Gastrocnemius medialis (tissue), 4 donors: ENCODE measurements around the gene EID2. TPM values are rescaled to one million over a fixed set of nuclear protein-coding genes. Genes with fewer than 3 reads are reported as not detected.

ENCODE experiments used
- ATAC-seq, 2 donors: fragments of 150-250 bp; one replicate each; pipeline ENCODE4 v1.9.1; 2016
- DNase-seq, 2 donors: peaks; one replicate each; pipeline ENCODE4 v3.0.0-alpha.2; 2019
- H3K27ac ChIP-seq, 4 donors: fragments of 200-600 bp; sonication (generic); 1 replicate in 1 of 4; 2 replicates in 3 of 4; pipeline ENCODE4 v1.5.1; 2016 to 2018; ENCODE audit warnings: mild to moderate bottlenecking in 2 of 4, moderate library complexity in 1 of 4
- H3K27me3 ChIP-seq, 3 donors: fragments of 200-600 bp; sonication (generic) in 2 of 3; 1 replicate in 1 of 3; 2 replicates in 2 of 3; pipeline versions ENCODE4 v1.5.1 to v1.6.0; 2016 to 2019; ENCODE audit warnings: mild to moderate bottlenecking in 1 of 3, moderate library complexity in 1 of 3
- H3K36me3 ChIP-seq, 2 donors: fragments of 200-600 bp; sonication (generic) in 1 of 2; one replicate each; pipeline ENCODE4 v1.5.1; 2017 to 2018
- H3K4me1 ChIP-seq, 2 donors: fragments of 200-600 bp; sonication (generic) in 1 of 2; one replicate each; pipeline ENCODE4 v1.5.1; 2016 to 2017; ENCODE audit warnings: mild to moderate bottlenecking in 2 of 2
- H3K4me3 ChIP-seq, 4 donors: fragments of 200-600 bp; sonication (generic) in 3 of 4; 1 replicate in 1 of 4; 2 replicates in 3 of 4; pipeline ENCODE4 v1.5.1; 2016 to 2019; ENCODE audit warnings: mild to moderate bottlenecking in 2 of 4
- H3K9me3 ChIP-seq, 3 donors: fragments of 200-600 bp; sonication (generic) in 2 of 3; 1 replicate in 1 of 3; 2 replicates in 2 of 3; pipeline ENCODE4 v1.5.1; 2016 to 2019
- CTCF ChIP-seq, 5 experiments: fragments of 450-650 bp in 3 of 5; fragments of 200-600 bp in 2 of 5; sonication (generic) in 2 of 5; IDR thresholded peaks in 4 of 5; conservative IDR thresholded peaks in 1 of 5; 1 replicate in 4 of 5; 2 replicates in 1 of 5; pipeline ENCODE4 v1.5.1; 2016 to 2019; ENCODE audit warnings: antibody characterized with exemption in 5 of 5, mild to moderate bottlenecking in 3 of 5, moderate library complexity in 3 of 5
- POLR2A ChIP-seq, 2 donors: fragments of 450-650 bp; IDR thresholded peaks; one replicate each; pipeline ENCODE4 v1.6.1; 2017; ENCODE audit warnings: antibody characterized with exemption in 2 of 2, mild to moderate bottlenecking in 2 of 2, moderate library complexity in 2 of 2
- in situ Hi-C, 4 donors: fragments of 200-750 bp; cut with MboI; loops; one replicate each; pipeline versions ENCODE4 v1.15.0 to v1.8.0; 2017; ENCODE audit warnings: low sequenced_read_pairs in 4 of 4
- intact Hi-C: fragments of 100-400 bp; cut with DNase I; formaldehyde crosslinking; loops from one replicate; pipeline ENCODE4 v1.15.1; 2023; ENCODE audit warnings: low total_unique reads
- total RNA-seq, 4 donors: library from RNA; depleted of rRNA; stranded (reverse); fragments of >200 nt; gene quantifications; one replicate each; pipeline versions ENCODE4 v1.1.0 to v1.2.3, GENCODE V29; 2016

The EID2 gene
- total RNA-seq, 4 donors from 2014 or later: 7.8 to 12.7 (median 9.4) TPM

DNA sequence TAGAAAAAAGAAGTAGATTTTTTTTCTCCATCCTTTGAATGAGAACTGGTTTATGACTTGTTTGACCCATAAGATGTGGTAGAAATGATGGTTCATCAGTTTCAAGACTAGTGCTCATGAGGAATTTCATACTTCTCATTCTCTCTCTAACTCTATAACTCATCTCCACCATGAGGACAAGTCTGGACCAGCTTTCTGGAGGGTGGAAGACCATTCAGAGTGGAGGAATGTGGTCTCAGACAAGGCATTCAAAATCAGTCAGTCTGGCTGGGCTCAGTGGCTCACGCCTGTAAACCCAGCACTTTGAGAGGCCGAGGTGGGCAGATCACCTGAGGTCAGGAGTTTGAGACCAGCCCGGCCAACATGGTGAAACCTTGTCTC lies 3.5 kb upstream of the EID2 start:
- Histone ChIP-seq H3K9me3 (no peaks in the 10 kb centered on the region), H3K27ac (no peak overlapping the region), H3K4me1 (peaks cover 13 to 16% of the 10 kb centered on the region in 2 donors), H3K36me3 (no peaks in the 10 kb centered on the region), H3K27me3 (no peaks in the 10 kb centered on the region), H3K4me3 (no peak overlapping the region)
- in situ Hi-C loops (loop anchor here in 3 of 4 donors (25.0 kb wide), 4 partner anchors 106 to 431 kb away; partner anchors contain the start of genes GMFG (in 2 of the 3), SAMD4B (in 2 of the 3), DYRK1B (in 1 of the 3) and FBL (in 1 of the 3)), intact Hi-C loops (loop anchor here (10.0 kb wide), 1 partner anchor 301 kb away; the partner anchor contains the start of gene FBL)
- DNase-seq (no peak), ATAC-seq (no peak)
- no peak for TF ChIP-seq CTCF (IDR thresholded peaks at IDR 0.05 in 4 of 5, conservative IDR thresholded peaks at IDR 0.05 in 1 of 5)
- TF ChIP-seq POLR2A (IDR thresholded peaks at IDR 0.05): no peak

DNA sequence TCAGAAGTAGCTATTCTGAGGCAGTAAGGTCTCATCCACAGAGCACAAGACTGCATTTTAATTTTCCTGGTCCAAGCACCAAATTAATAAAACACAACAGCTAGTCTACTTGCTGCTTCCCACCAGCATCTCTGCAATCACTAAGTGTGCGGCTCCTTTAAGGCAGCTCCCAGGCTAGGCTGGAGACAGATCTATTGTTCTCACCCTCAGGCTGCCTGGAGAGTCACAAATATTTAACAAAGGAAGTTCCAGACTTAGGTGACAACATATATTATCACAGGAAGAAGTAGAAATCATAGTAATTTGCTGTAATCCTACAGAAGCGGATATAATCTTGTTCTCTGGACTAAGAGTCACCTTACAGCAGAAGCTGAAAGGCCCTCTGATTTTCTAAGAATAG lies 2.2 kb upstream of the EID2 start:
- no peaks in the 10 kb centered on the region for H3K36me3 ChIP-seq
- ATAC-seq (no peak), DNase-seq (no peak)
- no peaks in the 10 kb centered on the region for H3K27me3 ChIP-seq
- no peaks in the 10 kb centered on the region for H3K9me3 ChIP-seq
- intact Hi-C loops: loop anchor here (10.0 kb wide), 1 partner anchor 303 kb away; the partner anchor contains the start of gene FBL
- TF ChIP-seq CTCF (IDR thresholded peaks at IDR 0.05 in 4 of 5, conservative IDR thresholded peaks at IDR 0.05 in 1 of 5): no peak
- TF ChIP-seq POLR2A (IDR thresholded peaks at IDR 0.05): no peak
- in situ Hi-C loops: loop anchor here in 3 of 4 donors (25.0 kb wide), 4 partner anchors 105 to 430 kb away; partner anchors contain the start of genes GMFG (in 2 of the 3), SAMD4B (in 2 of the 3), DYRK1B (in 1 of the 3) and FBL (in 1 of the 3)
- H3K4me3 ChIP-seq: no peak overlapping the region
- peaks cover 17 to 25% of the 10 kb centered on the region in 2 donors for H3K4me1 ChIP-seq
- H3K27ac ChIP-seq: no peak overlapping the region

GRCh38 chr19:39540333-39540673 lies 342 bp upstream of the EID2 start:
- DNase-seq: no peak
- no peaks in the 10 kb centered on the region for H3K36me3 ChIP-seq
- TF ChIP-seq POLR2A (IDR thresholded peaks at IDR 0.05) (no peak), CTCF (IDR thresholded peaks at IDR 0.05 in 4 of 5, conservative IDR thresholded peaks at IDR 0.05 in 1 of 5) (peak in 1 of 5 experiments; percentile 2)
- ATAC-seq: no peak
- H3K4me3 ChIP-seq: peak overlapping the region in 3 of 4 donors; percentile 69 to 95 (median 87)
- peaks cover 17 to 25% of the 10 kb centered on the region in 2 donors for H3K4me1 ChIP-seq
- no peaks in the 10 kb centered on the region for H3K9me3 ChIP-seq
- intact Hi-C loops (loop anchor here (10.0 kb wide), 1 partner anchor 304 kb away; the partner anchor contains the start of gene FBL), in situ Hi-C loops (loop anchor here in 3 of 4 donors (25.0 kb wide), 4 partner anchors 103 to 428 kb away; partner anchors contain the start of genes GMFG (in 2 of the 3), SAMD4B (in 2 of the 3), DYRK1B (in 1 of the 3) and FBL (in 1 of the 3))
- H3K27ac ChIP-seq: peak overlapping the region in 3 of 4 donors; percentile 87 to 96 (median 93)
- H3K27me3 ChIP-seq: no peaks in the 10 kb centered on the region

DNA sequence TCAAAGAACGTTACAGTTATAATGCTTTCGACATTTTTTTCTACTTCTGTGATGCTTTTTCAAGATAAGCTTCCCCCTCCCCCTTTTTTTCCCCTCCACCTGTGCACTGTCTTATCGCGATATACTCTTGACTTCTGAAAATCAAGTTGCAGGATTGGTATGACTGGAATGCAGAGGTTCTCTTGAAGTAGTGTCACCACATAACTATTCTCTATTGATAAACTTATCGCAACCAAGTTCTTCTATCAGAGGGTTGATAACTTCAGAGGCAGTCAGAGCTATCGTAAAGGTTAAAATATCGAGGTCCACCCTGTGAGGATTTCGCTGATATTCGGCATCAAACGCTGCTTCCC lies 820 bp downstream of the EID2 start:
- Histone ChIP-seq H3K9me3 (no peaks in the 10 kb centered on the region), H3K27me3 (no peaks in the 10 kb centered on the region), H3K27ac (peak overlapping the region; percentile 87 to 96 (median 94)), H3K36me3 (no peaks in the 10 kb centered on the region), H3K4me1 (peaks cover 17 to 25% of the 10 kb centered on the region in 2 donors), H3K4me3 (peak overlapping the region; percentile 69 to 95 (median 84))
- no peak for DNase-seq
- intact Hi-C loops: loop anchor here (5.0 kb wide), 2 partner anchors 197 to 433 kb away; partner anchors contain the start of genes PSMC4 and SAMD4B
- TF ChIP-seq POLR2A (IDR thresholded peaks at IDR 0.05): no peak
- no peak for TF ChIP-seq CTCF (IDR thresholded peaks at IDR 0.05 in 4 of 5, conservative IDR thresholded peaks at IDR 0.05 in 1 of 5)
- ATAC-seq: no peak
- in situ Hi-C loops: loop anchor here in 3 of 4 donors (5.0 to 25.0 kb wide), 6 partner anchors 62 to 427 kb away; partner anchors contain the start of genes SAMD4B (in 3 of the 3), GMFG (in 2 of the 3), DYRK1B (in 1 of the 3) and FBL (in 1 of the 3)
